ENCODE measurements around the gene MBLAC1.

DNA sequence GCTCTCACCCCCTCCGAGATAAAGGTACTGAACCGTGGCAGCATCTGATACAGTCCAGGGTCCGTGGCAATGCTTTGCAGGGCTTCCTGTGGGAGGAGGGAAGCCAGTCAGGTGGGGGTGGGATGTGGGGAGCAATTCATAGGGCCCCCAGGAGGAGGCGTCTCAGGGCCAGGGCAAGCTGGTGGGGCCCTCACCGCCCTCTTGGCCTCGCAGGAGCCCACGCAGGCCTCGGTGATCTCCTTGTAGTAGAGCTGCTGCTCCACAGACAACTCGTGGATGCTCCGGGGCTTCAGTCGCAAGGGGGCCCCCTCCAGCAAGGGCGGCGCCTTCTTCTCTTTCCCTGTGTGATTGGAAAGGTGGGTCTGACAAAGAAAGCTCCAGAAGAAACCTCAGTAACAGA, 14.9 kb upstream of the MBLAC1 start:
- TF ChIP-seq, protein P1, sequence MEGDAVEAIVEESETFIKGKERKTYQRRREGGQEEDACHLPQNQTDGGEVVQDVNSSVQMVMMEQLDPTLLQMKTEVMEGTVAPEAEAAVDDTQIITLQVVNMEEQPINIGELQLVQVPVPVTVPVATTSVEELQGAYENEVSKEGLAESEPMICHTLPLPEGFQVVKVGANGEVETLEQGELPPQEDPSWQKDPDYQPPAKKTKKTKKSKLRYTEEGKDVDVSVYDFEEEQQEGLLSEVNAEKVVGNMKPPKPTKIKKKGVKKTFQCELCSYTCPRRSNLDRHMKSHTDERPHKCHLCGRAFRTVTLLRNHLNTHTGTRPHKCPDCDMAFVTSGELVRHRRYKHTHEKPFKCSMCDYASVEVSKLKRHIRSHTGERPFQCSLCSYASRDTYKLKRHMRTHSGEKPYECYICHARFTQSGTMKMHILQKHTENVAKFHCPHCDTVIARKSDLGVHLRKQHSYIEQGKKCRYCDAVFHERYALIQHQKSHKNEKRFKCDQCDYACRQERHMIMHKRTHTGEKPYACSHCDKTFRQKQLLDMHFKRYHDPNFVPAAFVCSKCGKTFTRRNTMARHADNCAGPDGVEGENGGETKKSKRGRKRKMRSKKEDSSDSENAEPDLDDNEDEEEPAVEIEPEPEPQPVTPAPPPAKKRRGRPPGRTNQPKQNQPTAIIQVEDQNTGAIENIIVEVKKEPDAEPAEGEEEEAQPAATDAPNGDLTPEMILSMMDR (IDR thresholded peaks at IDR 0.05 in 2 of 3, conservative IDR thresholded peaks at IDR 0.05 in 1 of 3; ENCODE audit: control insufficient read depth in 2 of 3, extremely low read depth in 1 of 3, insufficient read depth in 1 of 3, low read depth in 3 of 3, low read length in 3 of 3): no peak
- TF ChIP-seq SREBF1 (IDR thresholded peaks at IDR 0.05; ENCODE audit: low read length) (no peak), FOXK2 (IDR thresholded peaks at IDR 0.05) (no peak), EZH2 (IDR thresholded peaks at IDR 0.05; ENCODE audit: borderline replicate concordance, control insufficient read depth, low read depth, low read length) (no peak), NFIC (IDR thresholded peaks at IDR 0.05; ENCODE audit: low read depth, low read length) (no peak), CEBPB (IDR thresholded peaks at IDR 0.05; ENCODE audit: borderline replicate concordance in 1 of 2, low read depth in 2 of 2, low read length in 2 of 2) (no peak), FOS (IDR thresholded peaks at IDR 0.05; ENCODE audit: borderline replicate concordance, extremely low read depth, insufficient read length) (no peak), CBX3 (IDR thresholded peaks at IDR 0.05; ENCODE audit: borderline replicate concordance, low read depth) (no peak), POU2F2 (IDR thresholded peaks at IDR 0.05; ENCODE audit: borderline replicate concordance, low read depth, low read length) (no peak), SRF (IDR thresholded peaks at IDR 0.05; ENCODE audit: low read depth in 2 of 2, low read length in 2 of 2) (no peak)
- TF ChIP-seq, protein P2, sequence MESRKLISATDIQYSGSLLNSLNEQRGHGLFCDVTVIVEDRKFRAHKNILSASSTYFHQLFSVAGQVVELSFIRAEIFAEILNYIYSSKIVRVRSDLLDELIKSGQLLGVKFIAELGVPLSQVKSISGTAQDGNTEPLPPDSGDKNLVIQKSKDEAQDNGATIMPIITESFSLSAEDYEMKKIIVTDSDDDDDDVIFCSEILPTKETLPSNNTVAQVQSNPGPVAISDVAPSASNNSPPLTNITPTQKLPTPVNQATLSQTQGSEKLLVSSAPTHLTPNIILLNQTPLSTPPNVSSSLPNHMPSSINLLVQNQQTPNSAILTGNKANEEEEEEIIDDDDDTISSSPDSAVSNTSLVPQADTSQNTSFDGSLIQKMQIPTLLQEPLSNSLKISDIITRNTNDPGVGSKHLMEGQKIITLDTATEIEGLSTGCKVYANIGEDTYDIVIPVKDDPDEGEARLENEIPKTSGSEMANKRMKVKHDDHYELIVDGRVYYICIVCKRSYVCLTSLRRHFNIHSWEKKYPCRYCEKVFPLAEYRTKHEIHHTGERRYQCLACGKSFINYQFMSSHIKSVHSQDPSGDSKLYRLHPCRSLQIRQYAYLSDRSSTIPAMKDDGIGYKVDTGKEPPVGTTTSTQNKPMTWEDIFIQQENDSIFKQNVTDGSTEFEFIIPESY (IDR thresholded peaks at IDR 0.05): no peak
- TF ChIP-seq, protein P3, sequence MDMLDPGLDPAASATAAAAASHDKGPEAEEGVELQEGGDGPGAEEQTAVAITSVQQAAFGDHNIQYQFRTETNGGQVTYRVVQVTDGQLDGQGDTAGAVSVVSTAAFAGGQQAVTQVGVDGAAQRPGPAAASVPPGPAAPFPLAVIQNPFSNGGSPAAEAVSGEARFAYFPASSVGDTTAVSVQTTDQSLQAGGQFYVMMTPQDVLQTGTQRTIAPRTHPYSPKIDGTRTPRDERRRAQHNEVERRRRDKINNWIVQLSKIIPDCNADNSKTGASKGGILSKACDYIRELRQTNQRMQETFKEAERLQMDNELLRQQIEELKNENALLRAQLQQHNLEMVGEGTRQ (IDR thresholded peaks at IDR 0.05; ENCODE audit: borderline replicate concordance, low read depth, low read length): no peak
- TF ChIP-seq, protein P4, sequence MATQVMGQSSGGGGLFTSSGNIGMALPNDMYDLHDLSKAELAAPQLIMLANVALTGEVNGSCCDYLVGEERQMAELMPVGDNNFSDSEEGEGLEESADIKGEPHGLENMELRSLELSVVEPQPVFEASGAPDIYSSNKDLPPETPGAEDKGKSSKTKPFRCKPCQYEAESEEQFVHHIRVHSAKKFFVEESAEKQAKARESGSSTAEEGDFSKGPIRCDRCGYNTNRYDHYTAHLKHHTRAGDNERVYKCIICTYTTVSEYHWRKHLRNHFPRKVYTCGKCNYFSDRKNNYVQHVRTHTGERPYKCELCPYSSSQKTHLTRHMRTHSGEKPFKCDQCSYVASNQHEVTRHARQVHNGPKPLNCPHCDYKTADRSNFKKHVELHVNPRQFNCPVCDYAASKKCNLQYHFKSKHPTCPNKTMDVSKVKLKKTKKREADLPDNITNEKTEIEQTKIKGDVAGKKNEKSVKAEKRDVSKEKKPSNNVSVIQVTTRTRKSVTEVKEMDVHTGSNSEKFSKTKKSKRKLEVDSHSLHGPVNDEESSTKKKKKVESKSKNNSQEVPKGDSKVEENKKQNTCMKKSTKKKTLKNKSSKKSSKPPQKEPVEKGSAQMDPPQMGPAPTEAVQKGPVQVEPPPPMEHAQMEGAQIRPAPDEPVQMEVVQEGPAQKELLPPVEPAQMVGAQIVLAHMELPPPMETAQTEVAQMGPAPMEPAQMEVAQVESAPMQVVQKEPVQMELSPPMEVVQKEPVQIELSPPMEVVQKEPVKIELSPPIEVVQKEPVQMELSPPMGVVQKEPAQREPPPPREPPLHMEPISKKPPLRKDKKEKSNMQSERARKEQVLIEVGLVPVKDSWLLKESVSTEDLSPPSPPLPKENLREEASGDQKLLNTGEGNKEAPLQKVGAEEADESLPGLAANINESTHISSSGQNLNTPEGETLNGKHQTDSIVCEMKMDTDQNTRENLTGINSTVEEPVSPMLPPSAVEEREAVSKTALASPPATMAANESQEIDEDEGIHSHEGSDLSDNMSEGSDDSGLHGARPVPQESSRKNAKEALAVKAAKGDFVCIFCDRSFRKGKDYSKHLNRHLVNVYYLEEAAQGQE (IDR thresholded peaks at IDR 0.05; ENCODE audit: low read depth, low read length): no peak

All from GM12878 (cell line).